HepG2 (cell line): ENCODE data around the gene CEP19. TPM values are rescaled to one million over a fixed set of nuclear protein-coding genes. Genes with fewer than 3 reads are reported as not detected.
A peak's percentile ranks its signal among the peaks of the same experiment; 100 is the strongest.

Experiments used
- ATAC-seq: fragments of 200-7000 bp; cut with Tn5 transposase; 3 replicates; pipeline ENCODE4 v1.9.1; 2020; ENCODE audit warnings: mild to moderate bottlenecking, moderate library complexity
- BruUV-seq: library from RNA; stranded (reverse); fragments of 400-500 nt; replicated peaks from 2 replicates; lab custom pipeline; 2021; lab: Mats Ljungman, UMichigan
- CTCF ChIA-PET: fragments of 300-600 bp; formaldehyde crosslinking; extraction: SDS; loops from one replicate; lab custom pipeline; 2021; ENCODE audit warnings: low total read pairs, inconsistent platforms, low intra/inter-chr PET ratio; lab: Yijun Ruan, JAX
- POLR2A ChIA-PET: fragments of 350-600 bp; sonication (Branson Sonifier 250); formaldehyde crosslinking; loops from one replicate; lab custom pipeline; 2020; ENCODE audit warnings: antibody characterized with exemption, inconsistent platforms; lab: Yijun Ruan, JAX
- DNase-seq: peaks from one replicate; pipeline ENCODE4 v3.0.0-alpha.2; 2015; ENCODE audit warnings: low spot score
- FAIRE-seq: peaks from 3 replicates; lab custom pipeline; 2011; peaks lifted over from hg19 to GRCh38; lab: Jason Lieb, UNC
- H2AFZ ChIP-seq: one replicate; pipeline ENCODE4 v1.6.1; 2011; ENCODE audit warnings: low read length, inconsistent platforms
- H3K27ac ChIP-seq: fragments of 300-600 bp; 3 replicates; pipeline ENCODE4 v1.8.0; 2011; ENCODE audit warnings: mixed run types, mild to moderate bottlenecking, mixed read lengths, low read length, inconsistent platforms; ENCODE audit not compliant: insufficient read depth; ENCODE audit errors: extremely low read length
- H3K27me3 ChIP-seq, 2 experiments: fragments of 200-600 bp in 1 of 2; 2 replicates in 1 of 2; 3 replicates in 1 of 2; pipeline versions ENCODE4 v1.6.0 to v1.8.0; 2011; ENCODE audit warnings: low read length in 2 of 2, mild to moderate bottlenecking in 2 of 2, moderate library complexity in 2 of 2, inconsistent platforms in 1 of 2; ENCODE audit not compliant: insufficient read depth in 2 of 2, control insufficient read depth in 1 of 2
- H3K36me3 ChIP-seq, 2 experiments: fragments of 200-600 bp in 1 of 2; replicated peaks in 1 of 2; 2 replicates in 1 of 2; 3 replicates in 1 of 2; pipeline versions ENCODE4 v1.5.1 to v1.8.0; 2011; ENCODE audit warnings: low read length in 2 of 2, inconsistent platforms in 1 of 2; ENCODE audit not compliant: insufficient read depth in 2 of 2, control insufficient read depth in 1 of 2
- H3K4me1 ChIP-seq: 2 replicates; pipeline ENCODE4 v1.5.1; 2012; ENCODE audit warnings: low read length, inconsistent platforms; ENCODE audit not compliant: insufficient read depth
- H3K4me2 ChIP-seq: 2 replicates; pipeline ENCODE4 v1.6.0; 2011; ENCODE audit warnings: low read depth, low read length, inconsistent platforms
- H3K4me3 ChIP-seq, 3 experiments: fragments of 200-600 bp in 1 of 3; sonication (generic), shearing (Covaris generic) in 1 of 3; replicated peaks in 1 of 3; 2 replicates each; pipeline ENCODE4 v1.5.1; 2011 to 2016; ENCODE audit warnings: low read length in 3 of 3, inconsistent platforms in 2 of 3, low read depth in 2 of 3, mild to moderate bottlenecking in 2 of 3, control low read depth in 1 of 3, mixed read lengths in 1 of 3; ENCODE audit not compliant: insufficient read depth in 1 of 3
- H3K79me2 ChIP-seq: one replicate; pipeline ENCODE4 v1.6.1; 2011; ENCODE audit warnings: low read length, inconsistent platforms; ENCODE audit not compliant: insufficient read depth
- H3K9ac ChIP-seq: 2 replicates; pipeline ENCODE4 v1.6.0; 2011; ENCODE audit warnings: mild to moderate bottlenecking, low read depth, low read length, inconsistent platforms; ENCODE audit not compliant: insufficient read depth
- H3K9me3 ChIP-seq: 2 replicates; pipeline ENCODE4 v1.5.1; 2012; ENCODE audit warnings: mild to moderate bottlenecking, low read length
- H4K20me1 ChIP-seq: 2 replicates; pipeline ENCODE4 v1.6.0; 2011; ENCODE audit warnings: inconsistent platforms, mild to moderate bottlenecking, low read length, moderate library complexity; ENCODE audit not compliant: insufficient read depth
- FOXJ3 ChIP-seq: sonication (generic); formaldehyde crosslinking; IDR thresholded peaks from 2 replicates; pipeline ENCODE4 v1.4.0; 2020; ENCODE audit warnings: missing genetic modification reagents, mild to moderate bottlenecking, borderline replicate concordance
- GMEB2 ChIP-seq: IDR thresholded peaks from 2 replicates; pipeline ENCODE4 v1.6.1; 2016; ENCODE audit warnings: missing biosample characterization, missing genetic modification reagents, low read depth
- MAZ ChIP-seq, 2 experiments: sonication (generic) in 1 of 2; formaldehyde crosslinking in 1 of 2; IDR thresholded peaks; 2 replicates each; pipeline versions ENCODE4 v1.5.0 to v1.6.1; 2012 to 2020; ENCODE audit warnings: low read depth in 2 of 2, mild to moderate bottlenecking in 2 of 2, borderline replicate concordance in 1 of 2, improper control_type of control experiment in 1 of 2, low read length in 1 of 2, missing genetic modification reagents in 1 of 2, moderate library complexity in 1 of 2
- NCOA1 ChIP-seq: sonication (generic); formaldehyde crosslinking; IDR thresholded peaks from 2 replicates; pipeline ENCODE4 v1.9.0; 2021; ENCODE audit warnings: missing genetic modification reagents
- NFKBIZ ChIP-seq: IDR thresholded peaks from 2 replicates; pipeline ENCODE4 v1.6.1; 2018; ENCODE audit warnings: missing genetic modification reagents, missing compliant biosample characterization
- PRDM4 ChIP-seq: sonication (generic); formaldehyde crosslinking; IDR thresholded peaks from 2 replicates; pipeline ENCODE4 v1.9.0; 2021; ENCODE audit warnings: missing genetic modification reagents, borderline replicate concordance
- TARDBP ChIP-seq: sonication (generic); formaldehyde crosslinking; IDR thresholded peaks from 2 replicates; pipeline ENCODE4 v1.8.0; 2022; ENCODE audit warnings: mild to moderate bottlenecking, missing genetic modification reagents
- ZBTB37 ChIP-seq: sonication (generic); formaldehyde crosslinking; IDR thresholded peaks from 2 replicates; pipeline ENCODE4 v1.4.0; 2020; ENCODE audit warnings: mild to moderate bottlenecking, missing genetic modification reagents
- ZNF367 ChIP-seq: sonication (generic); formaldehyde crosslinking; IDR thresholded peaks from 2 replicates; pipeline ENCODE4 v1.4.0; 2020; ENCODE audit warnings: missing genetic modification reagents, borderline replicate concordance
- ZNF687 ChIP-seq: sonication (generic); formaldehyde crosslinking; IDR thresholded peaks from 2 replicates; pipeline ENCODE4 v1.5.1; 2020; ENCODE audit warnings: mild to moderate bottlenecking, missing genetic modification reagents, moderate library complexity
- ZSCAN22 ChIP-seq: sonication (generic); formaldehyde crosslinking; IDR thresholded peaks from 2 replicates; pipeline ENCODE4 v1.4.0; 2020; ENCODE audit warnings: mild to moderate bottlenecking, missing genetic modification reagents
- WGBS: methylation state at CpG from one replicate; pipeline ENCODE4 v1.1.6; 2017; ENCODE audit warnings: low lambda C conversion rate; 5-methylcytosine and 5-hydroxymethylcytosine counted together
- in situ Hi-C: cut with HindIII; loops from 2 replicates; pipeline ENCODE4 v1.10.0; 2017; ENCODE audit warnings: low pct_unique_long_range_greater_than_20kb; ENCODE audit not compliant: extremely low pct_ligation_motif_present
- intact Hi-C: fragments of 100-400 bp; cut with micrococcal nuclease; formaldehyde crosslinking; loops from one replicate; pipeline ENCODE4 v1.10.0; 2022; ENCODE audit not compliant: unreplicated experiment
- polyA plus RNA-seq, 8 experiments: library from polyadenylated mRNA; depleted of rRNA in 3 of 8; stranded (reverse) in 7 of 8; unstranded in 1 of 8; fragments of >200 nt; fragmentation: Illumina TruSeq in 4 of 8; extraction: Trizol in 4 of 8; gene quantifications; 2 replicates each; pipeline versions ENCODE4 v1.2.1 to v1.2.3, GENCODE V29; 2011 to 2016; ENCODE audit warnings: low read depth in 4 of 8, missing spikeins in 1 of 8, mixed read lengths in 1 of 8; ENCODE audit not compliant: insufficient read depth in 1 of 8
- total RNA-seq, 5 experiments: library from RNA; depleted of rRNA; stranded (reverse); fragments of >200 nt; fragmentation: Illumina TruSeq; extraction: Trizol; gene quantifications; 2 replicates each; pipeline ENCODE4 v1.2.3, GENCODE V29; 2016; ENCODE audit warnings: low read depth in 1 of 5

CEP19 gene
- total and polyA plus RNA-seq, 2 of the 13 experiments (the other 11 are each of a cell fraction or from before 2014, with no cell fraction given) = 0.48 to 1.2 TPM

GRCh38 chr3:196712514-196713413 lies 714 bp upstream of the CEP19 start:
- Histone ChIP-seq H3K9me3 (no peaks in the 10 kb centered on the region), H2AFZ (no peak overlapping the region), H3K4me2 (peak overlapping the region; percentile 99), H3K27me3 (peaks cover 0 to 4% of the 10 kb centered on the region in 2 experiments; a peak in 1 of 5 replicates), H3K36me3 (no peaks in the 10 kb centered on the region), H3K9ac (peak overlapping the region; percentile 87), H3K4me1 (peaks cover 35% of the 10 kb centered on the region), H3K27ac (peak overlapping the region; percentile 79), H3K4me3 (peak overlapping the region; percentile 90 to 97 (median 91)), H4K20me1 (no peaks in the 10 kb centered on the region), H3K79me2 (no peaks in the 10 kb centered on the region)
- TSS peak; percentile 83 for BruUV-seq
- DNase-seq = peak; percentile 14
- intact Hi-C loops = loop anchor here (2.0 to 5.0 kb wide), 2 partner anchors 28 to 40 kb away; no protein-coding TSS in a partner anchor
- POLR2A ChIA-PET = interaction anchor here (1.0 to 3.1 kb wide), 3 partner anchors 24 to 27 kb away, joined by 3 to 25 read pairs (median 4); partner anchors contain the start of gene PAK2
- WGBS = 7% methylated on average over 10 of the region's 64 CpGs
- FAIRE-seq = no peak
- peak; percentile 83 for ATAC-seq
- in situ Hi-C loops = no loop called here
- CTCF ChIA-PET = no interaction called here
- no peak for TF ChIP-seq NCOA1 (CRISPR knock-in tag)
- TF ChIP-seq ZSCAN22 (CRISPR knock-in tag) = no peak
- no peak for TF ChIP-seq TARDBP
- TF ChIP-seq ZBTB37 (CRISPR knock-in tag) = no peak
- no peak for TF ChIP-seq ZNF367 (CRISPR knock-in tag)
- no peak for TF ChIP-seq GMEB2
- no peak for TF ChIP-seq PRDM4
- TF ChIP-seq ZNF687 (CRISPR knock-in tag) = peak; percentile 8; the same call in 1 of the 2 replicates
- TF ChIP-seq FOXJ3 = no peak
- no peak for TF ChIP-seq NFKBIZ (CRISPR knock-in tag)
- no peak; the same call in 1 of the 2 replicates for TF ChIP-seq MAZ (IDR thresholded peaks at IDR 0.05; ENCODE audit: borderline replicate concordance, low read depth, low read length)
- TF ChIP-seq MAZ (CRISPR knock-in tag; IDR thresholded peaks at IDR 0.05; ENCODE audit: low read depth) = 0 out of 2 replicates have a peak, but pooled peaks have one; percentile 10
